GM11168 (cell line): ENCODE measurements around the gene IFT57.

Experiments used
- in situ Hi-C: fragments of 300-500 bp; cut with MboI; formaldehyde crosslinking; loops from one replicate; pipeline ENCODE4 v1.12.0; 2022; ENCODE audit warnings: low sequenced_read_pairs; ENCODE audit not compliant: unreplicated experiment

Gene IFT57

GRCh38 chr3:108221393-108221792 is 831 bp downstream of the IFT57 start:
- in situ Hi-C loops: no loop called here

GRCh38 chr3:108219336-108219735 is 2.9 kb downstream of the IFT57 start:
- in situ Hi-C loops: no loop called here

DNA sequence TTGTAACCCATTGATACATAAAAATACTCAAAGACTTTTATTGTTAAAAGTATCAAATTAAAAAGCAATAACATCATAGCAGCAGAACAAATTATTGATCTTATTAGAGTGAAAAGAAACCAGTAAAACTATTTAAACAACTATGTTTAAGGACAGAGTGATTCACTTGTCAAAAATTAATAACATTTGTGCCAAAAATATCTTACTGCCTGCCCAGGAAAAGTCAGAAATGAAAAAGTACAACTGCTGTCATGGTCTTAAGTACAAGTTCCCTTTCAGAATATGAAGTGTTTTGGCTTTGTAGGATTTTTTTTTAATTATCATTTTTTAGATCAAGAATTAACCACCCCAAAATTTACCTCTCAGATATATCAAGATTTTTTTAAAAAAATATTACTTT is 3.4 kb downstream of the IFT57 start:
- in situ Hi-C loops: no loop called here

GRCh38 chr3:108215871-108216270 is 6.4 kb downstream of the IFT57 start:
- in situ Hi-C loops: no loop called here

DNA sequence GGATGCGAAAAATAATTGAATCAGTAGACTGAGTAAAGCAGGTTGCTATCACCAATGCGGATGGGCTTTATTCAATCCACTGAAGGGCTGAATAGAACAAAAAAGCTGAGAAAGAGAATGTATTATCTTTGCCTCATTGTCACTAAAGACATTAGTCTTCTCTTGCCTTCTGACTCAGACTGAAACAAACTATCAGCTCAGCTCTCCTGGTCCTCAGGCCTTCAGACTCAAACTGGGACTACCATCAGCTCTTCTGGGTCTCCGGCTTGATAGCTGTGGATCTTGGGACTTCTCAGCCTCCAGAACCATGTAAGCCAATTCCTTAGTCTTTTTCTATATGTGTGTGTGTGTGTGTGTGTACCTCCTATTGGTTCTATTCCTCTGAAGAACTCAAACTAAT is 12.6 kb downstream of the IFT57 start:
- in situ Hi-C loops: no loop called here

GRCh38 chr3:108208831-108209230 is 13.4 kb downstream of the IFT57 start:
- in situ Hi-C loops: no loop called here

DNA sequence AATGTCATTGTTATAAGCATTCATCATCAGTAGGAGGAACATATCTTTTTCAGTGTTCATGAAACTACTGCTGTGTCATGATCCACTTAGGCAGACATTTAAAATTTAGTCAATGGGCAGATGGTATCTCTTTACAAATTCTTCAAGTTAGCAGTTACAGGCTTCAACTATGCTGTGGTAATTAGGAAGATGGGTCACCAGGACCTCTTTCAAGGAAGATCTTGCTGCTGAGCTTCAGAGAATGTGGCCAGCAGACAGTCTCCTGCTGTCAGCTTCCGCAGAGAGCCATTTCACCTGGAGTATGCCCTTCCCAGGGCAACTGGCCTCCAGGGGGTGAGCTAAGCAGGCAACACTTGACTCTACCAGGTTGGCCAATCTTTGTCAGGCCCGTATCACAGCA is 19.4 kb downstream of the IFT57 start:
- in situ Hi-C loops: no loop called here

- in situ Hi-C loops: no loop called here
Measured at GRCh38 chr3:108202080-108202479, 20.1 kb downstream of the IFT57 start.

GRCh38 chr3:108201258-108201657 is 21.0 kb downstream of the IFT57 start:
- in situ Hi-C loops: no loop called here

DNA sequence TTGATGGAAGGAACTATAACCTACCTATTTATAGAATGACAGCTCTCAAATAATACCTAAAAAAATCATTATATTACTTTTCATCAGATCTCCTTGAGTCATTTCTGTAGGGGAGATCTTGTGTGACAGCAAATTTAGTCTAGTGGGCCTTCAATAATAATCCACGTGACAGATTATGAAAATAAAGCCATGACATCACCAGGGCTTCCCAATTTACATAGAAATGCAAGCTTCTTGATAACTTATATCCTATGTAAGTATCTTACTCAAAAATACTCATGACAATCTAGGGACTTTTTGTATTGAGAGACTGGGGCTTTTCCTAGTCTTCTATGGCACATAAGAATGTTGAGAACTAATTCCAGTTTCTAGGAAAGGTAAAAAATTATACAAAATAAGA is 21.6 kb downstream of the IFT57 start:
- in situ Hi-C loops: no loop called here

DNA sequence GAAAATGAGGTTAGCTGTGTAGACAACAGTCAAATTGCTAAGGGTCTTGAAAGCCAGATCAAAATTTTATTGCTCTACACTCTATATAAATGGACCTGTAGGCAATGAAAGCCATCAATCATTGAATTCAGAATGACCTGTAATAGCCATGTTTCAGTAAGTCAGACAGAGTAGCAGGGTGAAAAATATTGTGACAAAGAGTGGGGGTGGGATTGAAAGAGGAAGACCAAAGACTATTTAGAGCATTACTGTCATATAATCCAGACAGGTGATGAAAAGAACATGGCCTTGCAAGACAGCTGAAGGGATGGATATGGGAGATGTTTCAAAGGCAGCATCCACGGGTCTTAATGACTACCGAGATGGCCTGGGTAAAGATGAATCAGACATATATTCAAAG is 22.2 kb downstream of the IFT57 start:
- in situ Hi-C loops: no loop called here

DNA sequence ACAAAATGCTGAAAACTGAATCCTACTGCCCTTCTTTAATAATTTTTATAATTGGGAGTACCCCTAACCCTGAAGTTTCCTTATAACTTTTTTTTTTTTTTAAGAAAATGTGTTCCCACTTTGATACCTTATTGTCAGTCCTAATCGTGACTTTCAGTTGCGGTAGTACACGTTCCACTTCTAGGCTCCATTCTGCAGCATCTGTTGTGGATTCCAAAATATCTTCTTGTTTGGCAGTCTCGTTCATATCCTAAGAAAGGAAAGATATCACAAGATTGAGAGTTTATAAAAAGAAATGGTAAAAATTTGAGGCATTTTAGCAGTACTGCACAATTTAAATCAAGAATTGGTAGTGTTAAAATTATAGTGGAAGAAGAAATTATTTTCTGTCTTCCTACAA is 30.8 kb downstream of the IFT57 start:
- in situ Hi-C loops: no loop called here

DNA sequence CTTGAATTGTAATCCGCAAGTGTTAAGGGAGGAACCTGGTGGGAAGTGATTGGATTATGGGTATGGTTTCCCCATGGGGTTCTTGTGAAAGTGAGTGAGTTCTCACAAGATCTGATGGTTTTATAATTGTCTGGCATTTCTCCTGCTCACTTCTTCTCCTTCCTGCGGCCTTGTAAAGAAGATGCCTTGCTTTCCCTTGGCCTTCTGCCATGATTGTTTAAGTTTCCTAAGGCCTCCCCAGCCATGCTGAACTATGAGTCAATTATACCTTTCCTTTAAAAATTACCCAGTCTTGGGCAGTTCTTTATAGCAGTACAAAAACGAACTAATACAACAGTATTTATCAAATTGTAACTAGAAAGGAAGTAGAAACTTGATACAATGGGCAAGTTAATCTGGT is 31.9 kb downstream of the IFT57 start:
- in situ Hi-C loops: no loop called here

- in situ Hi-C loops: no loop called here
Measured at GRCh38 chr3:108189440-108189839, 32.8 kb downstream of the IFT57 start.

DNA sequence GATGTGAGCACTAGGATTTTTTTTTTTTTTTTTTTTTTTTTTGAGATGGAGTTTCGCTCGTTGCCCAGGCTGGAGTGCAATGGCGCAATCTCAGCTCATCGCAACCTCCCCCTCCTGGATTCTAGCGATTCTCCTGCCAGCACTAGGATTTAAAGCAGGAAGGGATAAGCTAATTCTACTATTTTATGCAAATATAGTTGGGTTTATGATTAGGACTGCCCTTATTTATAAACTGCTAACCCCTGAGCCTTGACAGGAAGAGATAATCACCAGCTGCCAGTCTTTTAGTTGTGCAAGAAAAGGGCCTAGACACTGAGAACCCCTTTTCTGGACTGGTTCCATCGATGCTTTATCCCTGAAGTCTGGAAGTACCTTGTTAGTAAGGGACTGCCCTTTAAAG is 36.7 kb downstream of the IFT57 start:
- in situ Hi-C loops: no loop called here

GRCh38 chr3:108184824-108185223 is 37.4 kb downstream of the IFT57 start:
- in situ Hi-C loops: no loop called here

DNA sequence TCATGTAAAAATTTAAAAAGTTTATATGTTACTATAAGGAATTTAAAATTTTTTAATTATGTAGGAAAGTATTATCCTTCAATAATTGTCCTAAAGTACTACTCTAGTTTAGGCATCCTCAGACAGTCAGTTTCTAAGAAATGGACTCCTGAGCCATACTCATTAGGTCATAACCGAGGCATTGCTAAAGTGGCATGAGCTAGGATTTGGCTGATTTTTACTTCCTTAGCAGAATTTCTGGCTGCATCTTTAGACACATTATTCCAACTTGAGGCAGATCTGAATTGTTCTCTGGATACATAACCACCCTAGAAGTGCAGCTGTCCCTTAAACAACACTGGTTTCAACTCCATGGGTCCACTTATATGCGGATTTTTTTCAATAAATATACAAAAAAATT is 38.3 kb downstream of the IFT57 start:
- in situ Hi-C loops: no loop called here

DNA sequence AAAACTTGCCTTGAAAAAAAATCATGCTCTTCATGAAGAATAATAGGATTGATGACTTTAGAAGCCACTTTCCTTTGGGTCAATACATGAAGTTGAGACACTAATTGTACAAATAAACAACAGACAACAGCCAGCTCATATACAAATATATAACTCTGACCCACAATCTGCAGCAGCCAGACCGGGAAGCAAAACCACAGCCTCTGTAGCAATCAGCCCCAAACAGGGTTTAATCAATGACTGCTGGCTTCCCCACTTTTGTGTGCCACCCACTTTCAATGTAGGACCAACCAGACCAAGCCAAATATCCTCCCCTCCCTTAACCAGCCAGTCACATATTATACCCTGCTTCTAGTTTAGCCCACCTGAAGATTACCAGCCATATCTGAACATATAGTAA is 39.0 kb downstream of the IFT57 start:
- in situ Hi-C loops: no loop called here

DNA sequence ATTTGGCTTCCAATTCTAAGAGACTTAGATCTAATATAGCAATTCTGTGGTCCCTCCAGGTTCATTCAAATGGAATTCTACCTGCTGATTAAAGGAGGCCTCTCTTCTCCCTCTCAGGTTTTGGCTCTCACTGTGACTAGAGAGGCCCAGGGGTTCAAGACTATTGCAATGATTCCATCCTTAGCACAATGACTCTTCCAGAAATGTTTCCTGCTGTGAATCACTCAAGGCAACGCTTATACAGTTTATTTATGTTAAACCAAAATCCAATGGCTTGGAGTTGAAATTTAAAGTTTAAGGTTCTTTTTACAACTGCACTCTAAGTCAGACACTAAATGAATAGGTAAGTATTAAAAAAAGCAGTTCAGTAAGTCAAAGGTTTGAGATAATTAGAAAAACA is 39.9 kb downstream of the IFT57 start:
- in situ Hi-C loops: no loop called here

DNA sequence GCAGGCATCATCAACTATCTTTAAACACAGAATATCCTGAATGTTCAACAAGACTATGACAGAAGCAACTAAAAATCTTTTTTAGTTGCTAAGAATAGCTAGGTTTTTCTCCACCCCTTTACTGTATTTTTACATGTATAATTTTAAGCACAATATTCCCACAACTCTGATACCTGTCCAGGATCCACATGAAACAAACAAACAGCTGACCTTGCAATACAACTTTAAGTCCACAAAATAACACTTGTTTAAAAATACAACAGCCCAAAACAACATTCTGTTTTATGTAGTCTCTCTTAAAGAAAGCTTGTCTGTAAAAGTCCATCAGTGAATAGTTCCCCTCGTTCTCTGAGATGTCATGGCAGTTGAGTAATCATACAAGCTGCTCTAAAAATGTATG is 41.1 kb downstream of the IFT57 start:
- in situ Hi-C loops: no loop called here

- in situ Hi-C loops: no loop called here
Measured at GRCh38 chr3:108180194-108180593, 42.0 kb downstream of the IFT57 start.

- in situ Hi-C loops: no loop called here
Measured at GRCh38 chr3:108178676-108179075, 43.5 kb downstream of the IFT57 start.

GRCh38 chr3:108177536-108177935 is 44.7 kb downstream of the IFT57 start:
- in situ Hi-C loops: no loop called here
